Peyer's patch (tissue), 4 donors: ENCODE data around the gene LPAR2.

ENCODE experiments used
- POLR2A ChIP-seq, 2 donors: fragments of 450-650 bp; IDR thresholded peaks; one replicate each; pipeline ENCODE4 v1.5.1; 2017; ENCODE audit warnings: antibody characterized with exemption in 2 of 2, mild to moderate bottlenecking in 2 of 2, moderate library complexity in 2 of 2
- TF ChIP-seq, protein P1 (sequence below), 6 experiments: fragments of 450-650 bp in 4 of 6; fragments of 200-600 bp in 2 of 6; sonication (generic) in 1 of 6; IDR thresholded peaks; one replicate each; pipeline ENCODE4 v1.5.1; 2017 to 2019; ENCODE audit warnings: antibody characterized with exemption in 6 of 6, mild to moderate bottlenecking in 3 of 6, moderate library complexity in 1 of 6

DNA sequence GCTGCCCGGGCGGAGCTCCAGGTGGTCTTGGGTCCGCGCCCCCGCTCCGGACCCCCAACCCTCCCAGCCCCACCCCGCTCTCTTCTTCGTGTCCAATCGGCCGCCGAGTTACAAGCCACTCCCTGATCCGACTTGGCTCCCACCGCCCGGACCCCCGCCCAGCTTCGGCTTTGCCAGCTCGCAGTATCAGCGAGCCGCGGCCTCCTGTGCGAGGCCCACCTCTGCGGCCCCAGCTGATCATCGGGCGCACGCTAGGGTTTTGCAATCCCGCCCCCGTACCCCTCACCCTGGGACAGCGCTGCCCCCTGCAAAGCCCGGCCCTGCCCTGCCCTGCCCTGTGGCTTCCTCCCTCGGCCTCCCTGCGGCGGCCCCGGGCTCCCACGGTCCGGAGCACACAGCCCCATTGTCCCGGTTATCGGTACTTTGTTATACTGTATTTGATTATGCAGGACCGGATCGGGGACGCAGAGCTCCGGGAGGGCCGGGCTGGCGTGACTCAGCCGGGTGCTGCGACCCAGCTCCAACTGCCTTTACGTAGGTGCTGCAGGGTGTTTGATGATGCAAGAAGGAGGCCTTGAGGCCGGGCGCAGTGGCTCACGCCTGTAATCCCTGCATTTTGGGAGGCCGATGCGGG is 598 bp upstream of the LPAR2 start:
- TF ChIP-seq, protein P1, sequence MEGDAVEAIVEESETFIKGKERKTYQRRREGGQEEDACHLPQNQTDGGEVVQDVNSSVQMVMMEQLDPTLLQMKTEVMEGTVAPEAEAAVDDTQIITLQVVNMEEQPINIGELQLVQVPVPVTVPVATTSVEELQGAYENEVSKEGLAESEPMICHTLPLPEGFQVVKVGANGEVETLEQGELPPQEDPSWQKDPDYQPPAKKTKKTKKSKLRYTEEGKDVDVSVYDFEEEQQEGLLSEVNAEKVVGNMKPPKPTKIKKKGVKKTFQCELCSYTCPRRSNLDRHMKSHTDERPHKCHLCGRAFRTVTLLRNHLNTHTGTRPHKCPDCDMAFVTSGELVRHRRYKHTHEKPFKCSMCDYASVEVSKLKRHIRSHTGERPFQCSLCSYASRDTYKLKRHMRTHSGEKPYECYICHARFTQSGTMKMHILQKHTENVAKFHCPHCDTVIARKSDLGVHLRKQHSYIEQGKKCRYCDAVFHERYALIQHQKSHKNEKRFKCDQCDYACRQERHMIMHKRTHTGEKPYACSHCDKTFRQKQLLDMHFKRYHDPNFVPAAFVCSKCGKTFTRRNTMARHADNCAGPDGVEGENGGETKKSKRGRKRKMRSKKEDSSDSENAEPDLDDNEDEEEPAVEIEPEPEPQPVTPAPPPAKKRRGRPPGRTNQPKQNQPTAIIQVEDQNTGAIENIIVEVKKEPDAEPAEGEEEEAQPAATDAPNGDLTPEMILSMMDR (IDR thresholded peaks at IDR 0.05): no peak
- peak; percentile 29 to 30 for TF ChIP-seq POLR2A (IDR thresholded peaks at IDR 0.05)
